ENCODE measurements around the gene APOL5. TPM values are rescaled to one million over a fixed set of nuclear protein-coding genes. Genes with fewer than 3 reads are reported as not detected.

The APOL5 gene
- total RNA-seq, 4 donors from 2014 or later = 0.29 TPM; not detected in 3

DNA sequence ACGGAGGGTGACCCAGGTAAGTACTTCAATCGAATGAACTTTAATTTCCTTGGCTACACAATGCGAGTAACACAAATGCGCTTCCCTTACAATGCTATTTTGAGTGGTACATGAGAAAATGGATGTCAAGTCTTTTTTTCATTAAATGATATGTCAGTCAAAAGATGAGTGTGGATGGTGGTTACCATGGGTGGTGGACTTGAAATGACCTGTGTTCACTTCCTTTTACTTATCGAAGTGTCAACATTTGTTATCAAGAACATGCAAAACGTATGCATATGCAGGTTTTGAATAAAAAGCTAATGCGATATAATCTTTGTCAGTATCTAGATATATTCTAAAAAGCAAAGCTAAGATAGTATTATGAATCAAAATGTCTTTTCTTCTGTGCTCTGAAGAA lies 8.8 kb upstream of the APOL5 start:
- Histone ChIP-seq H3K27ac (replicated peaks in 1 of 4) (no peak overlapping the region), H3K4me3 (no peak overlapping the region), H3K4me1 (no peaks in the 10 kb centered on the region), H3K9me3 (peaks cover 0 to 5% (median 0%) of the 10 kb centered on the region in 4 donors), H3K36me3 (no peaks in the 10 kb centered on the region), H3K27me3 (no peaks in the 10 kb centered on the region)
- TF ChIP-seq, protein P1, sequence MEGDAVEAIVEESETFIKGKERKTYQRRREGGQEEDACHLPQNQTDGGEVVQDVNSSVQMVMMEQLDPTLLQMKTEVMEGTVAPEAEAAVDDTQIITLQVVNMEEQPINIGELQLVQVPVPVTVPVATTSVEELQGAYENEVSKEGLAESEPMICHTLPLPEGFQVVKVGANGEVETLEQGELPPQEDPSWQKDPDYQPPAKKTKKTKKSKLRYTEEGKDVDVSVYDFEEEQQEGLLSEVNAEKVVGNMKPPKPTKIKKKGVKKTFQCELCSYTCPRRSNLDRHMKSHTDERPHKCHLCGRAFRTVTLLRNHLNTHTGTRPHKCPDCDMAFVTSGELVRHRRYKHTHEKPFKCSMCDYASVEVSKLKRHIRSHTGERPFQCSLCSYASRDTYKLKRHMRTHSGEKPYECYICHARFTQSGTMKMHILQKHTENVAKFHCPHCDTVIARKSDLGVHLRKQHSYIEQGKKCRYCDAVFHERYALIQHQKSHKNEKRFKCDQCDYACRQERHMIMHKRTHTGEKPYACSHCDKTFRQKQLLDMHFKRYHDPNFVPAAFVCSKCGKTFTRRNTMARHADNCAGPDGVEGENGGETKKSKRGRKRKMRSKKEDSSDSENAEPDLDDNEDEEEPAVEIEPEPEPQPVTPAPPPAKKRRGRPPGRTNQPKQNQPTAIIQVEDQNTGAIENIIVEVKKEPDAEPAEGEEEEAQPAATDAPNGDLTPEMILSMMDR (IDR thresholded peaks at IDR 0.05) = no peak
- TF ChIP-seq POLR2AphosphoS5 (IDR thresholded peaks at IDR 0.05) = no peak
- TF ChIP-seq POLR2A (IDR thresholded peaks at IDR 0.05; ENCODE audit: low read depth) = no peak
- no peak for TF ChIP-seq EP300 (IDR thresholded peaks at IDR 0.05)
- intact Hi-C loops (cut with DNase I) = no loop called here
- no peak for DNase-seq (ENCODE audit: extremely low spot score)
- WGBS = 84% methylated on average over 7 of the region's 7 CpGs

DNA sequence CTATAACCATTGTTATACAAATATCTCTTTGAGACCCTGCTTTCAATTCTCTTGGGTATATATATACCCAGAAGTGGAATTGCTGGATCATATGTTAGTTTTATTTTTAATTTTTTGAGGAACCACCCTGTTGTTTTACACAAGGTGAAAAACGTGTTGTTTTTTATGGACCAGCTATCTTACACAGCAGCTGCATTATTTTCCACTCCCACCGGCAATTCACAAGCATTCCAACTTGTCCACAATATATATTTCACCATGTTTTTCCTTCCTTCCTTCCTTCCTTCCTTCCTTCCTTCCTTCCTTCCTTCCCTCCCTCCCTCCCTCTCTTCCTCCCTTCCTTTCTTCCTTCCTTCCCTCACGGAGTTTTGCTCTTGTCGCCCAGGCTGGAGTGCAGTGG lies 6.3 kb upstream of the APOL5 start:
- WGBS = 83% methylated on average over 4 of the region's 4 CpGs
- H3K36me3 ChIP-seq = no peaks in the 10 kb centered on the region
- peaks cover 0 to 5% (median 0%) of the 10 kb centered on the region in 4 donors for H3K9me3 ChIP-seq
- H3K27me3 ChIP-seq = no peaks in the 10 kb centered on the region
- no peak overlapping the region for H3K27ac ChIP-seq (replicated peaks in 1 of 4)
- no peaks in the 10 kb centered on the region for H3K4me1 ChIP-seq
- H3K4me3 ChIP-seq = no peak overlapping the region
- TF ChIP-seq POLR2AphosphoS5 (IDR thresholded peaks at IDR 0.05) (no peak), POLR2A (IDR thresholded peaks at IDR 0.05; ENCODE audit: low read depth) (no peak), EP300 (IDR thresholded peaks at IDR 0.05) (no peak)
- TF ChIP-seq, protein P1 (IDR thresholded peaks at IDR 0.05) = no peak
- intact Hi-C loops (cut with DNase I) = no loop called here
- no peak for DNase-seq (ENCODE audit: extremely low spot score)

DNA sequence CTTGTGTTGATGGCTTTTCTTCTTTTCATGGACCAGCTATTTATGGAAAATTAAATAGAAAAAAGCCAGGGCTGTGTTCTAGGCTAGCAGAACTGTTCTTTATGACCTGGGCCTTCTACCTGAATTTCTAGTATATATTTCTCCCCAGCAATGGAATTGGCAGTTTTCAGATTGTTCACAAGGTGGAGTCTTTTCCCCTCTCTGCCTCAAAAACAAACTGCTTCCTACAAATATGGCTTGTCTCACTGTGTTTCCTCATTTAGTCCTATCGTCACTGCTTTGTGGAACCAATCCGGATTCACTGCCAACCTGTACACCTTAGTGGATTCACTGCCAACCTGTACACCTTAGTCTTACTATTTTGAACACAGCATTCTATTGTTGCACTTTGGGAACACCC lies 5.0 kb upstream of the APOL5 start:
- Histone ChIP-seq H3K4me1 (no peaks in the 10 kb centered on the region), H3K36me3 (no peaks in the 10 kb centered on the region), H3K27ac (replicated peaks in 1 of 4) (no peak overlapping the region), H3K27me3 (no peaks in the 10 kb centered on the region), H3K9me3 (peaks cover 0 to 5% (median 0%) of the 10 kb centered on the region in 4 donors), H3K4me3 (no peak overlapping the region)
- TF ChIP-seq, protein P1 (IDR thresholded peaks at IDR 0.05) = no peak
- TF ChIP-seq POLR2AphosphoS5 (IDR thresholded peaks at IDR 0.05) (no peak), EP300 (IDR thresholded peaks at IDR 0.05) (no peak), POLR2A (IDR thresholded peaks at IDR 0.05; ENCODE audit: low read depth) (no peak)
- DNase-seq (ENCODE audit: extremely low spot score) = no peak
- intact Hi-C loops (cut with DNase I) = no loop called here
- WGBS = 90% methylated on average over 2 of the region's 2 CpGs

DNA sequence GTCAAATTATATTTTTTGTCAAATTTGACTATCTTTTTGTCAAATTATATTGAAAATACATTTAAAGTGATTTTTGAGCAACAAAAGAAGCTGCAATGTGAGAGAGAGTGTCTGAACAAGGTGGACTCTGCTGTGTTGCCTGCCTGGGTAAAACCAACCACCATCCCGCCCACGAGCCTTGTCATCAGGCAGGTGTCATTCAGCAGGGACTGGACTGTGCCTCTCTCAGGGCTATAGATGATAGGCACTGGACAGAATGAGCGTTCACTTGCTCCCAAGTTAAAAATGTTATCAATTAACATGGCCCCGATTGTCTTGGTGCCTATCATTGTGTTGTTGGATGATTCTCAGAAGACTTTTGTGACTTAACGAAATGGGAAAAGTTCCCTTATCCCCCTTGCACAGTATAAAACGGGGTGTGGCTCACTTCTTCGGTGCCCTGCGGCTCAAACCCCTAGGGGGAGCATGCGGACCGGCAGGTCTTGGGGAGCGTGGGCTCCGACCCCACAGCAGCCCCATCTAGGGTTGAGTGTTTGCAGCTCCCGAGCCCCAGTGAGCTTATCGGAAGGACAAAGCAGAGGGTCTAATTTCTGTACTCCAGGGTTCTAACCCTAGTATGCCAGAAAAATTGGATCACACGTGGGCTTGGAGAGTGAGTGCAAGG lies 1.7 kb downstream of the APOL5 start:
- Histone ChIP-seq H3K27me3 (no peaks in the 10 kb centered on the region), H3K4me1 (no peaks in the 10 kb centered on the region), H3K36me3 (no peaks in the 10 kb centered on the region), H3K9me3 (no peaks in the 10 kb centered on the region), H3K4me3 (no peak overlapping the region), H3K27ac (replicated peaks in 1 of 4) (no peak overlapping the region)
- TF ChIP-seq POLR2AphosphoS5 (IDR thresholded peaks at IDR 0.05) = no peak
- TF ChIP-seq EP300 (IDR thresholded peaks at IDR 0.05) = no peak
- no peak for TF ChIP-seq POLR2A (IDR thresholded peaks at IDR 0.05; ENCODE audit: low read depth)
- TF ChIP-seq, protein P1 (IDR thresholded peaks at IDR 0.05) = no peak
- WGBS = 82% methylated on average over 14 of the region's 15 CpGs
- intact Hi-C loops (cut with DNase I) = no loop called here
- DNase-seq (ENCODE audit: extremely low spot score) = no peak

DNA sequence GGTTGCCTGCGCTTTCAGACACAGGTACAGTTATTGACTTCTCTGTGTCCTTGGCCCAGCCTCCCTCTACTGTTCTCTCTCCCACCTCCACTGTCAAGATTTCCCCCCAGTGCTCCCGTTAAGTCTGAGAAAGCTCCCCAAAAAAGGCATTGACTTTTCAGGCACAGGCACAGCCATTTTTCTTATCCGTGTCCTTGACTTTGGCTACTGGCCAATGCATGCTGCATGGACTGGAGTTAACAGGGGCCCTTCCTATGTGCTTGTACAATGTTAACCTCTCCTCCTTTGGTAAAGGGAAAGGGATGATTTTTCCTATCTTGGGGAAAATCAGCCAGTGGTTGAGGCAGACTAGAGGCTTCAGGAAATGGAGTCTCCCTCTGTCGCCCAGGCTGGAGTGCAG lies 4.3 kb downstream of the APOL5 start:
- TF ChIP-seq POLR2AphosphoS5 (IDR thresholded peaks at IDR 0.05) (no peak), POLR2A (IDR thresholded peaks at IDR 0.05; ENCODE audit: low read depth) (no peak), EP300 (IDR thresholded peaks at IDR 0.05) (no peak)
- TF ChIP-seq, protein P1 (IDR thresholded peaks at IDR 0.05) = no peak
- Histone ChIP-seq H3K27ac (replicated peaks in 1 of 4) (no peak overlapping the region), H3K4me1 (no peaks in the 10 kb centered on the region), H3K9me3 (no peaks in the 10 kb centered on the region), H3K27me3 (no peaks in the 10 kb centered on the region), H3K36me3 (no peaks in the 10 kb centered on the region), H3K4me3 (no peak overlapping the region)
- DNase-seq (ENCODE audit: extremely low spot score) = no peak
- intact Hi-C loops (cut with DNase I) = no loop called here
- WGBS = 60% methylated on average over 4 of the region's 4 CpGs

Measured in esophagus muscularis mucosa (tissue), 4 donors.